GM10266 (cell line): ENCODE measurements around the gene TRPM4.
A peak's percentile ranks its signal among the peaks of the same experiment; 100 is the strongest.
"Not testable (repeated sequence)": the region's sequence is repeated elsewhere in the genome, so short reads cannot be mapped to it uniquely, and the experiment has no call there.

Source experiments
- DNase-seq: peaks from one replicate; pipeline ENCODE4 v3.0.0; 2012; ENCODE audit errors: extremely low spot score
- CTCF ChIP-seq: IDR thresholded peaks from 2 replicates; pipeline ENCODE4 v1.5.1; 2012; ENCODE audit warnings: mild to moderate bottlenecking, low read depth; ENCODE audit not compliant: control insufficient read depth, insufficient read depth; ENCODE audit errors: missing control alignments

Gene TRPM4

GRCh38 chr19:49120868-49121267 lies 36.7 kb upstream of the TRPM4 start:
- no peak for TF ChIP-seq CTCF
- DNase-seq: no peak

- DNase-seq: not testable (repeated sequence)
These were observed 35.8 kb upstream of the TRPM4 start for GRCh38 chr19:49121841-49122240.

GRCh38 chr19:49123285-49123684 lies 34.3 kb upstream of the TRPM4 start:
- not testable (repeated sequence) for DNase-seq

- TF ChIP-seq CTCF: no peak
- DNase-seq: no peak
These were observed 32.4 kb upstream of the TRPM4 start for GRCh38 chr19:49125025-49125731.

- DNase-seq: no peak
- no peak for TF ChIP-seq CTCF
These were observed 31.0 kb upstream of the TRPM4 start for GRCh38 chr19:49126575-49126974.

GRCh38 chr19:49127225-49127624 lies 30.4 kb upstream of the TRPM4 start:
- not testable (repeated sequence) for DNase-seq

GRCh38 chr19:49127674-49128544 lies 29.7 kb upstream of the TRPM4 start:
- TF ChIP-seq CTCF: no peak
- peak; percentile 100 for DNase-seq

- DNase-seq: no peak
- no peak for TF ChIP-seq CTCF
These were observed 28.9 kb upstream of the TRPM4 start for GRCh38 chr19:49128545-49129237.

- no peak for DNase-seq
These were observed 28.4 kb upstream of the TRPM4 start for GRCh38 chr19:49129238-49129583.

More at GRCh38 chr19:49129238-49129583, 28.4 kb upstream of the TRPM4 start:
- TF ChIP-seq CTCF: no peak
